Ovary (tissue), 9 donors: ENCODE results near the gene FOS. TPM values are rescaled to one million over a fixed set of nuclear protein-coding genes. Genes with fewer than 3 reads are reported as not detected.

Source experiments
- DNase-seq, 5 donors: peaks; one replicate each; pipeline ENCODE4 v3.0.0-alpha.2; 2019 to 2020
- H3K27ac ChIP-seq, 2 donors: fragments of 200-600 bp; one replicate each; pipeline versions ENCODE4 v1.5.1 to v1.8.0; 2019 to 2022
- H3K27me3 ChIP-seq: fragments of 200-600 bp; one replicate; pipeline ENCODE4 v1.8.0; 2022
- H3K36me3 ChIP-seq: fragments of 200-600 bp; sonication (generic); one replicate; pipeline ENCODE4 v1.5.1; 2019
- H3K4me1 ChIP-seq: one replicate; pipeline ENCODE4 v1.8.1; 2013; ENCODE audit warnings: mild to moderate bottlenecking, moderate library complexity; ENCODE audit not compliant: insufficient read depth
- H3K4me3 ChIP-seq: fragments of 200-600 bp; sonication (generic); one replicate; pipeline ENCODE4 v1.5.1; 2017
- H3K9me3 ChIP-seq, 2 donors: fragments of 200-600 bp in 1 of 2; sonication (generic) in 1 of 2; one replicate each; pipeline versions ENCODE4 v1.5.1 to v1.8.1; 2013 to 2019; ENCODE audit warnings: mild to moderate bottlenecking in 1 of 2, moderate library complexity in 1 of 2
- CTCF ChIP-seq, 3 donors: fragments of 450-650 bp in 2 of 3; fragments of 200-600 bp in 1 of 3; IDR thresholded peaks; one replicate each; pipeline versions ENCODE4 v1.5.1 to v1.8.0; 2016 to 2022; ENCODE audit warnings: antibody characterized with exemption in 3 of 3, mild to moderate bottlenecking in 1 of 3
- EP300 ChIP-seq: sonication (generic); formaldehyde crosslinking; IDR thresholded peaks from one replicate; pipeline ENCODE4 v1.6.1; 2017; ENCODE audit warnings: antibody characterized with exemption
- POLR2A ChIP-seq: fragments of 450-650 bp; IDR thresholded peaks from one replicate; pipeline ENCODE4 v1.6.1; 2017; ENCODE audit warnings: antibody characterized with exemption, mild to moderate bottlenecking, moderate library complexity
- WGBS, 3 donors: extraction: QIAGEN DNeasy Blood & Tissue Kit in 1 of 3; methylation state at CpG; one replicate each; pipeline versions ENCODE4 v1.1.5 to v1.1.7; 2013 to 2017; 5-methylcytosine and 5-hydroxymethylcytosine counted together
- intact Hi-C, 4 donors: fragments of 100-400 bp; cut with DNase I; formaldehyde crosslinking; loops; one replicate each; pipeline versions ENCODE4 v1.11.0 to v1.15.1; 2022 to 2023
- polyA plus RNA-seq, 2 donors: library from polyadenylated mRNA; stranded (reverse); fragments of 200-250 nt in 1 of 2; fragments of 350-450 nt in 1 of 2; fragmentation: Illumina TruSeq in 1 of 2; extraction: RNeasy Lipid Tissue Mini Kit (QIAGEN cat#74804) in 1 of 2; gene quantifications; one replicate each; pipeline ENCODE4 v1.2.3, GENCODE V29; 2013 to 2014
- total RNA-seq, 7 donors: library from RNA; depleted of rRNA in 2 of 7; stranded (reverse); fragments of >200 nt in 2 of 7; fragmentation: NEBNext Ultra II Directional in 3 of 7; extraction: Animal tissue kit (Norgen Biotek cat#: 25700) in 3 of 7; gene quantifications; one replicate each; pipeline versions ENCODE4 v1.1.0 to v1.2.4, GENCODE V29; 2016 to 2023
- donor health status: DM: no; HTN: no; CAD: no; lungs with moderate emphysema.
- donor health status: DM: no; HTN: no; CAD: no.
- donor health status: Bipolar disorder and iron deficiency.
- donor health status: DM: yes; HTN: yes; CAD: no.
- donor health status: DM: no; HTN: no; CAD: no.
- donor health status: DM: yes; HTN: yes; CAD: no.

Gene FOS
- total and polyA plus RNA-seq, 9 donors, result 115 to 2,019 (median 178) TPM

GRCh38 chr14:75271514-75271913 lies 7.1 kb upstream of the FOS start:
- Histone ChIP-seq H3K36me3 (no peaks in the 10 kb centered on the region), H3K27ac (no peak overlapping the region), H3K9me3 (no peaks in the 10 kb centered on the region), H3K4me1 (peaks cover 19% of the 10 kb centered on the region), H3K27me3 (no peaks in the 10 kb centered on the region), H3K4me3 (no peak overlapping the region)
- intact Hi-C loops, result no loop called here
- no peak for TF ChIP-seq EP300
- no peak for TF ChIP-seq POLR2A
- TF ChIP-seq CTCF (IDR thresholded peaks at IDR 0.05), result no peak
- 94 to 97% (median 96%) methylated on average over 9 of the region's 9 CpGs for WGBS, 3 donors
- DNase-seq, result no peak

- WGBS, 3 donors, result 15 to 23% (median 16%) methylated on average over 13 of the region's 13 CpGs
- Histone ChIP-seq H3K36me3 (no peaks in the 10 kb centered on the region), H3K4me3 (no peak overlapping the region), H3K27ac (no peak overlapping the region), H3K9me3 (no peaks in the 10 kb centered on the region), H3K27me3 (no peaks in the 10 kb centered on the region), H3K4me1 (peaks cover 11% of the 10 kb centered on the region)
- TF ChIP-seq CTCF (IDR thresholded peaks at IDR 0.05), result no peak
- intact Hi-C loops, result no loop called here
- peak in 1 of 5 donors; percentile 43 for DNase-seq
Measured at GRCh38 chr14:75273272-75274049, 5.2 kb upstream of the FOS start.

- H3K4me1 ChIP-seq, result peaks cover 11% of the 10 kb centered on the region
- TF ChIP-seq POLR2A, result no peak
- TF ChIP-seq CTCF (IDR thresholded peaks at IDR 0.05), result no peak
- TF ChIP-seq EP300, result no peak
- H3K27ac ChIP-seq, result no peak overlapping the region
- H3K9me3 ChIP-seq, result no peaks in the 10 kb centered on the region
- no peaks in the 10 kb centered on the region for H3K36me3 ChIP-seq
- intact Hi-C loops, result no loop called here
- H3K4me3 ChIP-seq, result no peak overlapping the region
- no peak for DNase-seq
- no peaks in the 10 kb centered on the region for H3K27me3 ChIP-seq
- WGBS, 3 donors, result 58 to 73% (median 71%) methylated on average over 6 of the region's 6 CpGs
Measured at GRCh38 chr14:75274050-75274898, 4.4 kb upstream of the FOS start.

- 79 to 90% (median 89%) methylated on average over 9 of the region's 9 CpGs for WGBS, 3 donors
- H3K36me3 ChIP-seq, result no peaks in the 10 kb centered on the region
- no peak for DNase-seq
- TF ChIP-seq EP300 (peak; percentile 62), CTCF (IDR thresholded peaks at IDR 0.05) (no peak)
- no peak overlapping the region for H3K4me3 ChIP-seq
- no peaks in the 10 kb centered on the region for H3K9me3 ChIP-seq
- H3K4me1 ChIP-seq, result peaks cover 13% of the 10 kb centered on the region
- intact Hi-C loops, result loop anchor here in 1 of 4 donors (5.0 kb wide), 1 partner anchor 98 kb away; the partner anchor contains the start of gene TMED10
- no peak overlapping the region for H3K27ac ChIP-seq
- no peaks in the 10 kb centered on the region for H3K27me3 ChIP-seq
Measured at GRCh38 chr14:75274899-75275569, 3.6 kb upstream of the FOS start.
